Transverse colon (tissue), 4 donors: Measurements from ENCODE around the gene BET1.

Experiments used
- EP300 ChIP-seq: sonication (generic); formaldehyde crosslinking; IDR thresholded peaks from one replicate; pipeline ENCODE4 v1.6.1; 2017; ENCODE audit warnings: antibody characterized with exemption, low read depth
- POLR2A ChIP-seq: fragments of 450-650 bp; IDR thresholded peaks from one replicate; pipeline ENCODE4 v1.6.1; 2016; ENCODE audit warnings: antibody characterized with exemption, mild to moderate bottlenecking, moderate library complexity
- POLR2AphosphoS5 ChIP-seq, 3 donors: sonication (generic); formaldehyde crosslinking; IDR thresholded peaks; one replicate each; pipeline ENCODE4 v1.6.1; 2016; ENCODE audit warnings: antibody characterized with exemption in 3 of 3
- TF ChIP-seq, protein P1 (sequence below), 5 experiments: fragments of 200-600 bp in 3 of 5; fragments of 450-650 bp in 2 of 5; sonication (generic) in 3 of 5; IDR thresholded peaks; 1 replicate in 2 of 5; 2 replicates in 3 of 5; pipeline ENCODE4 v1.5.1; 2016 to 2017; ENCODE audit warnings: antibody characterized with exemption in 5 of 5, inconsistent platforms in 3 of 5, mild to moderate bottlenecking in 2 of 5, moderate library complexity in 1 of 5

DNA sequence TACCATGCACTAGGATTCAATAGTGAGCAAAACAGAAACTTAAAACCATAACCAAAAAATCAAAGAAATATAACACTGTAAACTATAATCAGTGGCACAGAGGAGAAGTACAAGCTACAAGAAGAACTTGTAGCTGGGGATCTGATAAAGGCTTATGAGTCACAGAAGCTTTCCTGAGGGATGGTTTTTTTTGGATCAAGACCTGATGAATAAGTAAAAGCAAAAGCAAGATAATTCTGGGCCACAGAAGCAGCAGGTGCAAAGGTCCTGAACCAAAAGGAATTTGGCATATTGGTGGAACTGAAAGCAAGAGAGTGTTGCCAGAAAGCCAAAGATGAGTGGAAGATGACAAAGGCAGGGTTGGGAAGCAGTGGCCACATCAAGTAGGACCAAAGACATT, 37.4 kb upstream of the BET1 start:
- TF ChIP-seq, protein P1, sequence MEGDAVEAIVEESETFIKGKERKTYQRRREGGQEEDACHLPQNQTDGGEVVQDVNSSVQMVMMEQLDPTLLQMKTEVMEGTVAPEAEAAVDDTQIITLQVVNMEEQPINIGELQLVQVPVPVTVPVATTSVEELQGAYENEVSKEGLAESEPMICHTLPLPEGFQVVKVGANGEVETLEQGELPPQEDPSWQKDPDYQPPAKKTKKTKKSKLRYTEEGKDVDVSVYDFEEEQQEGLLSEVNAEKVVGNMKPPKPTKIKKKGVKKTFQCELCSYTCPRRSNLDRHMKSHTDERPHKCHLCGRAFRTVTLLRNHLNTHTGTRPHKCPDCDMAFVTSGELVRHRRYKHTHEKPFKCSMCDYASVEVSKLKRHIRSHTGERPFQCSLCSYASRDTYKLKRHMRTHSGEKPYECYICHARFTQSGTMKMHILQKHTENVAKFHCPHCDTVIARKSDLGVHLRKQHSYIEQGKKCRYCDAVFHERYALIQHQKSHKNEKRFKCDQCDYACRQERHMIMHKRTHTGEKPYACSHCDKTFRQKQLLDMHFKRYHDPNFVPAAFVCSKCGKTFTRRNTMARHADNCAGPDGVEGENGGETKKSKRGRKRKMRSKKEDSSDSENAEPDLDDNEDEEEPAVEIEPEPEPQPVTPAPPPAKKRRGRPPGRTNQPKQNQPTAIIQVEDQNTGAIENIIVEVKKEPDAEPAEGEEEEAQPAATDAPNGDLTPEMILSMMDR (IDR thresholded peaks at IDR 0.05): no peak
- TF ChIP-seq POLR2AphosphoS5 (IDR thresholded peaks at IDR 0.05) (no peak), POLR2A (no peak), EP300 (no peak)
